B cell (primary cell): ENCODE measurements around the gene NOMO2.
"Not testable (repeated sequence)": the region's sequence is repeated elsewhere in the genome, so short reads cannot be mapped to it uniquely, and the experiment has no call there.

ENCODE experiments used
- EZH2 ChIP-seq: IDR thresholded peaks from 2 replicates; pipeline ENCODE4 v1.6.1; 2012; ENCODE audit warnings: borderline replicate concordance, low read depth, mild to moderate bottlenecking, moderate library complexity, low read length; ENCODE audit not compliant: insufficient read depth, poor library complexity, severe bottlenecking
- TF ChIP-seq, protein P1 (sequence below): fragments of 200-600 bp; IDR thresholded peaks from one replicate; pipeline ENCODE4 v1.8.0; 2022; ENCODE audit warnings: antibody characterized with exemption, mild to moderate bottlenecking

DNA sequence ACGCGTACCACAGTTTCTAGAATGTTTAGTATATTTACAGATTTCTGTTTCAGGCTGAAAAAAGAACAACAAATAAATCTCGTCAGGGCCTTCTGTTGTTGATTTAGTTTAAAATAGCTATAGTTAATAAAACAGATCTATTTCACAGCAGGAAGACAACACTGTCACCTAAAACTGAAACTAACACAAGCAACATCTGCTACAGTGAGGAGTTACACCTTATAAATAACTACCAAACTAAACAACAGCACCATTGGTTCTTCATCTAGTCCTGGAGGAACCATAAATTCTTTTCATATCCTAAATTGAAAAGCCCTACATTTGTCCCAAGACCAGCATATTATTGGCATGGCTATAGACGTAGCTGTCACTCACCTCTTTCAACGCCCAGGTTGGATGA is 15.0 kb downstream of the NOMO2 start:
- TF ChIP-seq, protein P1, sequence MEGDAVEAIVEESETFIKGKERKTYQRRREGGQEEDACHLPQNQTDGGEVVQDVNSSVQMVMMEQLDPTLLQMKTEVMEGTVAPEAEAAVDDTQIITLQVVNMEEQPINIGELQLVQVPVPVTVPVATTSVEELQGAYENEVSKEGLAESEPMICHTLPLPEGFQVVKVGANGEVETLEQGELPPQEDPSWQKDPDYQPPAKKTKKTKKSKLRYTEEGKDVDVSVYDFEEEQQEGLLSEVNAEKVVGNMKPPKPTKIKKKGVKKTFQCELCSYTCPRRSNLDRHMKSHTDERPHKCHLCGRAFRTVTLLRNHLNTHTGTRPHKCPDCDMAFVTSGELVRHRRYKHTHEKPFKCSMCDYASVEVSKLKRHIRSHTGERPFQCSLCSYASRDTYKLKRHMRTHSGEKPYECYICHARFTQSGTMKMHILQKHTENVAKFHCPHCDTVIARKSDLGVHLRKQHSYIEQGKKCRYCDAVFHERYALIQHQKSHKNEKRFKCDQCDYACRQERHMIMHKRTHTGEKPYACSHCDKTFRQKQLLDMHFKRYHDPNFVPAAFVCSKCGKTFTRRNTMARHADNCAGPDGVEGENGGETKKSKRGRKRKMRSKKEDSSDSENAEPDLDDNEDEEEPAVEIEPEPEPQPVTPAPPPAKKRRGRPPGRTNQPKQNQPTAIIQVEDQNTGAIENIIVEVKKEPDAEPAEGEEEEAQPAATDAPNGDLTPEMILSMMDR = not testable (repeated sequence)
- TF ChIP-seq EZH2 = not testable (repeated sequence)
